Activated naive CD4-positive, alpha-beta T cell treated with Interleukin-2 at 50 U/mL for 16 hours (primary cell): ENCODE measurements around the gene PIK3CA.
"Not testable (repeated sequence)": the region's sequence is repeated elsewhere in the genome, so short reads cannot be mapped to it uniquely, and the experiment has no call there.

Experiments
- DNase-seq: peaks from one replicate; pipeline ENCODE4 v3.0.0-alpha.2; 2020

Gene PIK3CA

DNA sequence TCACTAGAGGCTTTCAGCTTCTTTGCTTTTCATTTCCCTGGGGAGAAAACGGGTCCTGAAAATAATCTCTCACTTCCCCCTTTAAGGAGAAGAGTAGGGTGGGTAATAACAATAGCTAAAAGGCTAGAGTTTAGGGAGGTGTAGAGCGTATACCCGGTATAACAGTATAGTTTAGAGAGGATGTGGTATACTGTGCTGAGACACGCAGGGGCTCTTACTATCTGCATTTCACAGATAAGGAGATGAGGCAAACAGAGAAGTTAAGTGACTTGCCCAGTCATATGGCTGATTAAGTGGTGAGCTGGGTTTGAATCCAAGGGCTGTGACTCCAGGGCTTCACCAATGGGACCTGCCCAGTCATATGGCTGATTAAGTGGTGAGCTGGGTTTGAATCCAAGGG is 117.7 kb downstream of the PIK3CA start:
- DNase-seq, result no peak

- no peak for DNase-seq
These were observed 118.6 kb downstream of the PIK3CA start for GRCh38 chr3:179266701-179267211.

- no peak for DNase-seq
These were observed 120.4 kb downstream of the PIK3CA start for GRCh38 chr3:179268400-179269051.

DNA sequence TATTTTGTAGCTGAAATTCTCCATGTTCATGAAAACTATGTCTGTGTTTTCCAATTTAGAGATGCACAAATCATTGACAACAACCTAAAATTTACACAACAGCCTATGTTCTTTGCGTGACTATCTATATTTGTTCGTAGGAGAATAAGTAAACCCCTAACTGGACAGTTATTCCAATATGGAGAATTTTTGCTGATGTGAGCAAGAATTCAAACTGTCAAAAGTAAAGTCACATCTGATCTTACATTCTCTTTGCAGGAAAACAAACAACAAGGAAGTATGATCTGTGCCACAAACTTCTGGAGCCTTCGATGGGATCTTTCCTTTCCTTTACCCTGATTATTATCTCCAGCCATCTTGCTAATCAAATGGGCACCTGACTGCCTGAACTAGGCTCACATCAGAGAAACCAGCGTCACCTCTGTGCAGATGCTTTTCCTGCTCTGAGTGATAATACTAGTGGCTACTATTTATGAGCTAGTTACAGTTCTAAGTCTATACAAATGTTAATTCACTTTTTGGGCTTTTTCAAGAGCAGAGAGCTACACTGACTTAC is 121.1 kb downstream of the PIK3CA start:
- DNase-seq, result no peak

- no peak for DNase-seq
These were observed 124.2 kb downstream of the PIK3CA start for GRCh38 chr3:179272385-179272784.

DNA sequence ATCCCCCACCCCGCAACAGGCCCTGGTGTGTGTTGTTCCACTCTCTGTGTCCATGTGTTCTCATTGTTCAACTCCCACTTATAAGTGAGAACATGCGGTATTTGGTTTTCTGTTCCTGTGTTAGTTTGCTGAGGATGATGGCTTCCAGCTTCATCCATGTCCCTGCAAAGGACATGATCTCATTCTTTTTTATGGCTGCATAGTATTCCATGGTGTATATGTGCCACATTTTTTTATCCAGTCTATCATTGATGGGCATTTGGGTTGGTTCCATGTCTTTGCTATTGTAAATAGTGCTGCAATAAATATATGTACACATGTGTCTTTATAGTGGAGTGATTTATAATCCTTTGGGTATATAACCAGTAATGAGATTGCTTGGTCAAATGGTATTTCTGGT is 126.3 kb downstream of the PIK3CA start:
- DNase-seq, result not testable (repeated sequence)

GRCh38 chr3:179276001-179276400 is 127.8 kb downstream of the PIK3CA start:
- no peak for DNase-seq

- DNase-seq, result no peak
These were observed 128.6 kb downstream of the PIK3CA start for GRCh38 chr3:179276743-179277142.

DNA sequence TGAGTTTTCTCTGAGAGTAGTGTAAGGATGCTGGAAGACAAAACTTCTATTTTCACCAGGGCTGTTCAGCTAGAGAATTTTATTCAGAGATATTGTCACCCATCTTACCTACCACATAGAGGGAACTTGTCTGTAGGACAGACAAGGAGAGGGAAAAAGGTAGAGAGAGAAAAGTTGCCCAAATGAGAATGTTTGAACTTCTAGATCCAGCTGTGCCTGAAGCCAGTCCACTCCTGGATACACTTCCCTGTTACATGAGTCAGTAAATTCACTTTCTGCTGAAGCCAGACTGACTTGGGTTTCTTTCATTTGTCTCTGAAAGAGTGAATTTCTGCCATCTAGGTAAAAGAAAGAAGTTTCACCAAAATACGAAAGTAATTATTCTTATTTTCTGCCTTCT is 130.0 kb downstream of the PIK3CA start:
- DNase-seq, result no peak

DNA sequence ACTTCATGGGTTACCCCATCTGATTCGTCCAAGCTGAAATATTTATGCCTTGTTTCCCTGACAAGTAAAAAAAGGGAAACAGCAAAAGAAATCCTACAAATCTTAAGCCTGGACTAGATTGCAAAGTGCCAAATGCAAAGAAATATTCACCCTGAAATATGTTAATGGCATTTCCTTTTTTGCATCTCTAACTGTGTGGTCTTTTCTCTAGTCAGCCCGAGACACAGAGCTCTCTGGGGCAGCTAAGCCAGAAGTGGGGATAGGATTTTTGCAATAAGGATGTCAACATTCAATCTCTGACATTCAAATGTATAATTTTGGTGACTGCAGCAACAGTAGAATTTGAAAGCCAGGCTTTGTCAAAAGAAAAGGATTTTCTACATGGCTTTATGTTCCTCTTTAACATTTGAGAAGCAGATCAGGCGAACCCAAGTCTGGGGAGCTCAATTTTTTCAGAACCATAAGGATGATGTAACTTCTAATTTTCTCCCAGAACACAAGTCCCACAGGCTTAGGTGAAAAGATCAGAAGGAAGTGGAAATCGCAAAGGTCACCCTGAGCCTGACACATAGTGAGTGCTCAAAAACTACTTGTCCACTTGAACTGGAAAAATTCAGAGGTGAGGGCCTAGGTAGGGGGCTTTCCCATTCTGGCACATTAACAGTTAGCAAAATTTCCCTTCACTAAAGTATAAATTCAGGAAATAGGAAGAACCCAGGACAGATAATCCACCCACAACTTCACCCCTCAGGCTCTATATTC is 131.0 kb downstream of the PIK3CA start:
- no peak for DNase-seq

GRCh38 chr3:179279837-179280236 is 131.7 kb downstream of the PIK3CA start:
- no peak for DNase-seq

DNA sequence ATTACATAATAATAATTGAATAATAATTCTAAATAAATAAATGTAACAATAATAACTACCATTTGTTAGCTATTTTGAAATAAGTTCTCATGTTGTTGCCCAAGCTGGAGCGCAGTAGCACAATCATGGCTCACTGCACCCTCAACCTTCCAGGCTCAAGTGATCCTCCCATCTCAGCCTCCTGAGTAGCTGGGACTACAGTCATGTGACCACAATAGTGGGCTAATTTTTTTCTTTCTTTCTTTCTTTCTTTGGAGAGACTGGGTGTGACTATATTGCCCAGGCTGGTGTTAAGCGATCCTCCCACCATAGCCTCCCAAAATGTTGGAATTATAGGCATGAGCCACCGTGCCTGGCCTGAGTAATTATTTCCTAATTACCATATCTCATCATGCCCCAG is 133.7 kb downstream of the PIK3CA start:
- DNase-seq, result no peak

DNA sequence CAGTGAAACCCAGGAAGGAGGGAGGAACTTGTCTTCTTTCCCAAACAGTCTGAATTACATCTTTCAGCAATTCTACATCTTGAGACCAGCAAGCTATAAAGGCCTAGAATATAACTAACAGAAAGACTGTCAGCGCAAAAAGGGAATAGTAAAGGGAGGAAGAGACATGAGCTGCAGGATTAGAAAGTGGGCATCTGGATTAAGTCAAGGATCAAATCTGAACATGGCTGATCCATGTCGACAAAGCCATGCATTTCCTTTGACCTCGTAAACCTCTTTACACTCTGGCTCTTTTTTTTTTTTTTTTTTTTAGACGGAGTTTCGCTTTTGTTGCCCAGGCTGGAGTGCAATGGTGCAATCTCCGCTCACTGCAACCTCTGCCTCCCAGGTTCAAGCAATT is 138.2 kb downstream of the PIK3CA start:
- no peak for DNase-seq

DNA sequence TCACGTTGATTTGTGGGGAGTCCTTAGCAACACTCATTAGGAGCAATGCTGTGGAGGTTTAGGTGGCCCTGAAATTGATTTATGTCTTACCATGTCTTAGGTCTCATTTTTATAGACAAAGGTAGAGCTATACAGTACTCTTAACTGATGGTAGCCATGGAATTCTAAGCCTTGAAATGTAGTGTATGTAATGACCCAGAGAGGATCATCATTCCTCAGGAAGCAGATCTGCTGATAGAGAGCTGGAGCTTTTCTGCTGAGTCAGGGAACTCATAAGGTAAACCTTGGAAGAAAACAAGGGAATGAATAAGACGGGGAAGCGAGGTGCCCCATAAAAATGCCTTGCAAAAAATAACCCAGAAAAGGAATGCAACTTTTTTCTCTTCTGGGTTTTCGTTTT is 140.7 kb downstream of the PIK3CA start:
- DNase-seq, result no peak

DNA sequence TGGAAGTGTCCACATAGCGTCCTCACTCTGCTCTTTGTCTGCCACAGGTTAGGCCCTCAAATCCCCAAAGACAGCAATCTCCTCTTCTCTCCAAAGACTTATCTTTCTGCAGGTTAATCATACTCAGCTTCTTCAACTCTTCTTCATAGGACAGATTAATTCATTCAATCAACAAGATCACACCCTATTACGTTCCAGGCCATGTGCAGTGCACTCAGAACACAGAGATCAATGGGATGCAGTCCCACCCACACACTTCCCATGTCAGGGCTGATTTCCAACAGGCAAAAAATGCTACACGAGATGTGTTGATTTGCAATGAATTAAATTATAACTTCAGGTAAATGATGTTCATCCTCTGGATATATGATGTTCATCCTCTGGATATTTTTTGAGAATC is 141.1 kb downstream of the PIK3CA start:
- DNase-seq, result no peak
